Measurements from ENCODE around the gene CDH23.

Gene CDH23

GRCh38 chr10:71816936-71817618 lies 420.4 kb downstream of the CDH23 start:
- Histone ChIP-seq H4K20me1 (ENCODE audit: insufficient read depth, low read length, poor library complexity, severe bottlenecking) (no peaks in the 10 kb centered on the region), H3K27me3 (ENCODE audit: insufficient read depth, low read length, poor library complexity, severe bottlenecking) (no peaks in the 10 kb centered on the region), H3K4me1 (ENCODE audit: insufficient read depth, low read length, poor library complexity, severe bottlenecking) (peaks cover 4% of the 10 kb centered on the region), H3K9me2 (replicated peaks; ENCODE audit: low read depth, low read length) (no peaks in the 10 kb centered on the region), H3F3A (ENCODE audit: low read depth) (no peaks in the 10 kb centered on the region), H3K79me2 (ENCODE audit: insufficient read depth, low read length) (no peaks in the 10 kb centered on the region), H3K9ac (ENCODE audit: low read depth, low read length, poor library complexity, severe bottlenecking) (no peak overlapping the region), H2AFZ (ENCODE audit: low read length) (no peak overlapping the region), H3K9me3 (ENCODE audit: insufficient read depth, low read depth, low read length) (no peaks in the 10 kb centered on the region), H3K4me3 (ENCODE audit: low read length, poor library complexity, severe bottlenecking) (no peak overlapping the region), H3K4me2 (ENCODE audit: low read depth, low read length, poor library complexity, severe bottlenecking) (no peak overlapping the region), H3K36me3 (ENCODE audit: insufficient read depth, low read length) (peaks cover 63% of the 10 kb centered on the region; the same call in 1 of the 2 replicates)
- TF ChIP-seq EZH2phosphoT487 (IDR thresholded peaks at IDR 0.05; ENCODE audit: borderline replicate concordance) (no peak), CTCF (conservative IDR thresholded peaks at IDR 0.05; ENCODE audit: low read length) (no peak)

- TF ChIP-seq EZH2phosphoT487 (IDR thresholded peaks at IDR 0.05; ENCODE audit: borderline replicate concordance): no peak
- no peaks in the 10 kb centered on the region for H4K20me1 ChIP-seq (ENCODE audit: insufficient read depth, low read length, poor library complexity, severe bottlenecking)
Observed at GRCh38 chr10:71817831-71818655, 421.3 kb downstream of the CDH23 start.

GRCh38 chr10:71818674-71819260 lies 422.0 kb downstream of the CDH23 start:
- Histone ChIP-seq H3K4me2 (ENCODE audit: low read depth, low read length, poor library complexity, severe bottlenecking) (no peak overlapping the region), H2AFZ (ENCODE audit: low read length) (no peak overlapping the region), H3K9me2 (replicated peaks; ENCODE audit: low read depth, low read length) (no peaks in the 10 kb centered on the region), H3K27me3 (ENCODE audit: insufficient read depth, low read length, poor library complexity, severe bottlenecking) (no peaks in the 10 kb centered on the region), H3K9me3 (ENCODE audit: insufficient read depth, low read depth, low read length) (no peaks in the 10 kb centered on the region), H3K4me1 (ENCODE audit: insufficient read depth, low read length, poor library complexity, severe bottlenecking) (peaks cover 8% of the 10 kb centered on the region), H3K9ac (ENCODE audit: low read depth, low read length, poor library complexity, severe bottlenecking) (no peak overlapping the region), H3F3A (ENCODE audit: low read depth) (no peaks in the 10 kb centered on the region), H4K20me1 (ENCODE audit: insufficient read depth, low read length, poor library complexity, severe bottlenecking) (no peaks in the 10 kb centered on the region), H3K79me2 (ENCODE audit: insufficient read depth, low read length) (no peaks in the 10 kb centered on the region), H3K36me3 (ENCODE audit: insufficient read depth, low read length) (peaks cover 72% of the 10 kb centered on the region; the same call in 1 of the 2 replicates), H3K4me3 (ENCODE audit: low read length, poor library complexity, severe bottlenecking) (no peak overlapping the region)
- TF ChIP-seq EZH2phosphoT487 (IDR thresholded peaks at IDR 0.05; ENCODE audit: borderline replicate concordance) (no peak), CTCF (conservative IDR thresholded peaks at IDR 0.05; ENCODE audit: low read length) (no peak)

More at GRCh38 chr10:71817831-71818655, 421.3 kb downstream of the CDH23 start:
- Histone ChIP-seq H3F3A (ENCODE audit: low read depth) (no peaks in the 10 kb centered on the region), H3K79me2 (ENCODE audit: insufficient read depth, low read length) (no peaks in the 10 kb centered on the region), H3K4me3 (ENCODE audit: low read length, poor library complexity, severe bottlenecking) (no peak overlapping the region), H3K9me3 (ENCODE audit: insufficient read depth, low read depth, low read length) (no peaks in the 10 kb centered on the region), H3K27me3 (ENCODE audit: insufficient read depth, low read length, poor library complexity, severe bottlenecking) (no peaks in the 10 kb centered on the region), H3K9me2 (replicated peaks; ENCODE audit: low read depth, low read length) (no peaks in the 10 kb centered on the region), H3K9ac (ENCODE audit: low read depth, low read length, poor library complexity, severe bottlenecking) (no peak overlapping the region), H2AFZ (ENCODE audit: low read length) (no peak overlapping the region), H3K36me3 (ENCODE audit: insufficient read depth, low read length) (peaks cover 65% of the 10 kb centered on the region; the same call in 1 of the 2 replicates), H3K4me1 (ENCODE audit: insufficient read depth, low read length, poor library complexity, severe bottlenecking) (peaks cover 8% of the 10 kb centered on the region), H3K4me2 (ENCODE audit: low read depth, low read length, poor library complexity, severe bottlenecking) (no peak overlapping the region)

All from Loucy (cell line).